Keratinocyte (primary cell): Measurements from ENCODE around the gene HPCAL1. TPM values are rescaled to one million over a fixed set of nuclear protein-coding genes. Genes with fewer than 3 reads are reported as not detected.

ENCODE experiments used
- DNase-seq: peaks from one replicate; pipeline ENCODE4 v3.0.0-alpha.2; 2011; ENCODE audit warnings: low read depth, missing footprints, low spot score
- FAIRE-seq: peaks from 2 replicates; lab custom pipeline; 2011; peaks lifted over from hg19 to GRCh38; lab: Jason Lieb, UNC
- H2AFZ ChIP-seq: 2 replicates; pipeline ENCODE4 v1.6.0; 2012; ENCODE audit warnings: low read length, control low read depth, inconsistent platforms; ENCODE audit not compliant: control insufficient read depth
- H3K27ac ChIP-seq: 2 replicates; pipeline ENCODE4 v1.5.1; 2011; ENCODE audit warnings: low read length; ENCODE audit not compliant: control insufficient read depth, insufficient read depth
- H3K27me3 ChIP-seq: 3 replicates; pipeline ENCODE4 v1.6.0; 2011; ENCODE audit warnings: low read length; ENCODE audit not compliant: control insufficient read depth, insufficient read depth; ENCODE audit errors: extremely low read depth
- H3K36me3 ChIP-seq, 2 experiments: 2 replicates in 1 of 2; 3 replicates in 1 of 2; pipeline ENCODE4 v1.5.1; 2011; ENCODE audit warnings: low read length in 2 of 2, mild to moderate bottlenecking in 1 of 2; ENCODE audit not compliant: control insufficient read depth in 2 of 2, insufficient read depth in 2 of 2; ENCODE audit errors: extremely low read depth in 1 of 2
- H3K4me1 ChIP-seq: 3 replicates; pipeline ENCODE4 v1.5.1; 2011; ENCODE audit warnings: low read length; ENCODE audit not compliant: control insufficient read depth, insufficient read depth; ENCODE audit errors: extremely low read depth
- H3K4me2 ChIP-seq: 3 replicates; pipeline ENCODE4 v1.6.0; 2011; ENCODE audit warnings: low read depth, low read length; ENCODE audit not compliant: control insufficient read depth, insufficient read depth; ENCODE audit errors: extremely low read depth
- H3K4me3 ChIP-seq, 3 experiments: fragments of 200-600 bp in 1 of 3; sonication (generic) in 1 of 3; 2 replicates in 2 of 3; 3 replicates in 1 of 3; pipeline ENCODE4 v1.5.1; 2011 to 2016; ENCODE audit warnings: low read length in 3 of 3, mild to moderate bottlenecking in 3 of 3, control low read depth in 2 of 3, inconsistent platforms in 1 of 3, low read depth in 1 of 3, mixed read lengths in 1 of 3, mixed run types in 1 of 3, moderate library complexity in 1 of 3; ENCODE audit not compliant: control insufficient read depth in 2 of 3, insufficient read depth in 2 of 3; ENCODE audit errors: extremely low read depth in 1 of 3
- H3K79me2 ChIP-seq: 2 replicates; pipeline ENCODE4 v1.6.0; 2012; ENCODE audit warnings: low read length; ENCODE audit not compliant: control insufficient read depth, insufficient read depth
- H3K9ac ChIP-seq: 3 replicates; pipeline ENCODE4 v1.6.0; 2011; ENCODE audit warnings: low read length; ENCODE audit not compliant: control insufficient read depth, insufficient read depth; ENCODE audit errors: extremely low read depth
- H3K9me1 ChIP-seq: 3 replicates; pipeline ENCODE4 v1.6.0; 2011; ENCODE audit warnings: low read length; ENCODE audit not compliant: control insufficient read depth, insufficient read depth; ENCODE audit errors: extremely low read depth
- H3K9me3 ChIP-seq: 2 replicates; pipeline ENCODE4 v1.5.1; 2012; ENCODE audit warnings: low read depth, low read length; ENCODE audit not compliant: control insufficient read depth
- H4K20me1 ChIP-seq: 3 replicates; pipeline ENCODE4 v1.6.0; 2011; ENCODE audit warnings: low read length; ENCODE audit not compliant: control insufficient read depth, insufficient read depth; ENCODE audit errors: extremely low read depth
- EZH2 ChIP-seq: IDR thresholded peaks from one replicate; pipeline ENCODE4 v1.6.1; 2012; ENCODE audit warnings: inconsistent platforms, mild to moderate bottlenecking, low read length, moderate library complexity
- dilution Hi-C: fragments of 300-500 bp; cut with MboI; formaldehyde crosslinking; loops from one replicate; pipeline ENCODE4 v1.7.0; 2020; ENCODE audit warnings: low sequenced_read_pairs; ENCODE audit not compliant: extremely low pct_ligation_motif_present
- polyA plus RNA-seq, 5 experiments: library from polyadenylated mRNA; depleted of rRNA in 3 of 5; stranded (reverse) in 3 of 5; stranded (forward) in 1 of 5; unstranded in 1 of 5; fragments of >200 nt; gene quantifications; 1 replicate in 1 of 5; 2 replicates in 3 of 5; 3 replicates in 1 of 5; pipeline versions ENCODE4 v1.2.1 to v1.2.3, GENCODE V29; 2011 to 2012; ENCODE audit warnings: missing spikeins in 2 of 5, low read depth in 1 of 5, low replicate concordance in 1 of 5
- TF ChIP-seq, protein P1 (sequence below), 3 experiments: IDR thresholded peaks in 1 of 3; conservative IDR thresholded peaks in 1 of 3; optimal IDR thresholded peaks in 1 of 3; 2 replicates in 2 of 3; 3 replicates in 1 of 3; pipeline versions ENCODE3 to v1.5.1; 2011; ENCODE audit warnings: low read length in 3 of 3, mild to moderate bottlenecking in 3 of 3, moderate library complexity in 2 of 3, control low read depth in 1 of 3, inconsistent platforms in 1 of 3; ENCODE audit not compliant: insufficient read depth in 2 of 3; ENCODE audit errors: extremely low read depth in 1 of 3

HPCAL1 gene
- polyA plus RNA-seq, 1 donor (not counting 4 experiments of a cell fraction or from before 2014, with no cell fraction given): 18.0 TPM

DNA sequence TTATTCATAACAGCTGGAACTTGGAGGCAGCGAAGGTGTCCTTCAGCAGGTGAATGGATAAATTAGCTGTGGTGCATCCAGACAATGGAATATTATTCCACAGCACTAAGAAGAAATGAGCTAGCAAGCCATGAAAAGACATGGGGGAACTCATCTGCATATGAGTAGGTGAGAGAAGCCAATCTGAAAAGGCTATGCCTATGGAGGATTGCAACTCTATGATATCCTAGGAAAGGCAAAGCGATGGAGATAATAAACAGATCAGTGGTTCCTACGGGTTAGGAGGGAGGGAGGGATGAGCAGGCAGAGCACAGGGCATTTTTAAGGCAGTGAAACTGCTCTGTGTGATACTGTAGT lies 79.3 kb downstream of the HPCAL1 start:
- dilution Hi-C loops: no loop called here
- Histone ChIP-seq H3K4me1 (no peaks in the 10 kb centered on the region), H3K4me2 (no peak overlapping the region)

DNA sequence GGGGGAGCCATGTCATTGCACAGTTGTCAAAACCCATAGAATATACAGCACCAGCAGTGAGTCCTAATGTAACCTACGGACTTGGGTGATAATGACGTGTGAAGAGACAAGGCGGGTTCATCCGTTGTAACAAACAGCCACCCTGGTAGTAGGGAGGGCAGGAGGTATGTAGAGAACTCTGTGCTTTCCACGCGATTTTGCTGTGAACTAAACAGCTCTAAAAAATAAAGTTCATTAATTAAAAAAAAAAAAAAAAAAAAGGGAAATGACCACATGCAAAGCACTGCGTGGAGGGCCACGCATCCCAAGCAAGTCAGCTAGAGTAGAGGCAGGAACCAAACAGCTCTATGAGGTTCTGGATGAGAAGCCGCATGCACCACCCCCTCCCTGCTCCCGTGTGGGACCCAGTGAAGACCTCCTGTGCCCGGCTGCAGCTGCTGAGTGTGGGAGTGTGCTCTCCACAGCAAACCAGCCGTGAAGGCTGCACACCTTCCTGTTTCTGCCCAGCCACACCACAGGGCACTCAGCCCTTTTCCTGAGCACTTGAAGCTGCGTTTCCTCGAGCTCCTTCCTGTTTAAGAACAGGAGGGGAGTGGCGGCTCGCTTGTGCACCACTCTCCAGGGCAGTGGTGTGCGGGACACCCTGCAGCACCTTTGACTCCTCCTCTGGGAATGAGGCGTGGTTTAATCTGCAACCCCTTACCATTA lies 79.8 kb downstream of the HPCAL1 start:
- Histone ChIP-seq H2AFZ (no peak overlapping the region), H3K9me3 (no peaks in the 10 kb centered on the region), H3K27ac (no peak overlapping the region), H3K79me2 (peaks cover 14% of the 10 kb centered on the region), H3K4me1 (no peaks in the 10 kb centered on the region), H3K9me1 (no peaks in the 10 kb centered on the region), H3K4me3 (no peak overlapping the region), H3K36me3 (no peaks in the 10 kb centered on the region), H4K20me1 (peaks cover 5% of the 10 kb centered on the region), H3K9ac (no peak overlapping the region), H3K27me3 (no peaks in the 10 kb centered on the region), H3K4me2 (no peak overlapping the region)
- dilution Hi-C loops: no loop called here
- DNase-seq: no peak
- TF ChIP-seq EZH2: no peak
- TF ChIP-seq, protein P1, sequence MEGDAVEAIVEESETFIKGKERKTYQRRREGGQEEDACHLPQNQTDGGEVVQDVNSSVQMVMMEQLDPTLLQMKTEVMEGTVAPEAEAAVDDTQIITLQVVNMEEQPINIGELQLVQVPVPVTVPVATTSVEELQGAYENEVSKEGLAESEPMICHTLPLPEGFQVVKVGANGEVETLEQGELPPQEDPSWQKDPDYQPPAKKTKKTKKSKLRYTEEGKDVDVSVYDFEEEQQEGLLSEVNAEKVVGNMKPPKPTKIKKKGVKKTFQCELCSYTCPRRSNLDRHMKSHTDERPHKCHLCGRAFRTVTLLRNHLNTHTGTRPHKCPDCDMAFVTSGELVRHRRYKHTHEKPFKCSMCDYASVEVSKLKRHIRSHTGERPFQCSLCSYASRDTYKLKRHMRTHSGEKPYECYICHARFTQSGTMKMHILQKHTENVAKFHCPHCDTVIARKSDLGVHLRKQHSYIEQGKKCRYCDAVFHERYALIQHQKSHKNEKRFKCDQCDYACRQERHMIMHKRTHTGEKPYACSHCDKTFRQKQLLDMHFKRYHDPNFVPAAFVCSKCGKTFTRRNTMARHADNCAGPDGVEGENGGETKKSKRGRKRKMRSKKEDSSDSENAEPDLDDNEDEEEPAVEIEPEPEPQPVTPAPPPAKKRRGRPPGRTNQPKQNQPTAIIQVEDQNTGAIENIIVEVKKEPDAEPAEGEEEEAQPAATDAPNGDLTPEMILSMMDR (optimal IDR thresholded peaks at IDR 0.05 in 1 of 3, IDR thresholded peaks at IDR 0.05 in 1 of 3, conservative IDR thresholded peaks at IDR 0.05 in 1 of 3; ENCODE audit: extremely low read depth in 1 of 3, insufficient read depth in 2 of 3, low read length in 3 of 3): no peak
- no peak for FAIRE-seq

More for the DNA sequence above, 79.3 kb downstream of the HPCAL1 start:
- DNase-seq: no peak
- Histone ChIP-seq H3K27me3 (no peaks in the 10 kb centered on the region), H3K9me3 (no peaks in the 10 kb centered on the region), H3K4me3 (no peak overlapping the region), H3K27ac (no peak overlapping the region), H3K36me3 (no peaks in the 10 kb centered on the region), H2AFZ (no peak overlapping the region), H3K9ac (no peak overlapping the region), H3K79me2 (peaks cover 10% of the 10 kb centered on the region), H3K9me1 (no peaks in the 10 kb centered on the region), H4K20me1 (peaks cover 5% of the 10 kb centered on the region)
- TF ChIP-seq, protein P1 (optimal IDR thresholded peaks at IDR 0.05 in 1 of 3, IDR thresholded peaks at IDR 0.05 in 1 of 3, conservative IDR thresholded peaks at IDR 0.05 in 1 of 3; ENCODE audit: extremely low read depth in 1 of 3, insufficient read depth in 2 of 3, low read length in 3 of 3): no peak
- no peak for TF ChIP-seq EZH2
- no peak for FAIRE-seq
